Astrocyte of the cerebellum (primary cell): ENCODE results near the gene RNF26.

Experiments
- DNase-seq: peaks from one replicate; pipeline ENCODE4 v3.0.0-alpha.2; 2011; ENCODE audit warnings: low read depth
- H3K4me3 ChIP-seq: 2 replicates; pipeline ENCODE4 v1.5.1; 2011; ENCODE audit warnings: mild to moderate bottlenecking, low read depth, low read length, moderate library complexity
- in situ Hi-C: cut with HindIII; loops from 2 replicates; pipeline ENCODE4 v1.10.0; 2017; ENCODE audit warnings: low sequenced_read_pairs
- TF ChIP-seq, protein P1 (sequence below): IDR thresholded peaks from 2 replicates; pipeline ENCODE4 v1.5.1; 2012; ENCODE audit warnings: low read length, low read depth, moderate library complexity, mild to moderate bottlenecking; ENCODE audit errors: missing control alignments

Gene RNF26

GRCh38 chr11:119314726-119315125 is 19.6 kb upstream of the RNF26 start:
- TF ChIP-seq, protein P1, sequence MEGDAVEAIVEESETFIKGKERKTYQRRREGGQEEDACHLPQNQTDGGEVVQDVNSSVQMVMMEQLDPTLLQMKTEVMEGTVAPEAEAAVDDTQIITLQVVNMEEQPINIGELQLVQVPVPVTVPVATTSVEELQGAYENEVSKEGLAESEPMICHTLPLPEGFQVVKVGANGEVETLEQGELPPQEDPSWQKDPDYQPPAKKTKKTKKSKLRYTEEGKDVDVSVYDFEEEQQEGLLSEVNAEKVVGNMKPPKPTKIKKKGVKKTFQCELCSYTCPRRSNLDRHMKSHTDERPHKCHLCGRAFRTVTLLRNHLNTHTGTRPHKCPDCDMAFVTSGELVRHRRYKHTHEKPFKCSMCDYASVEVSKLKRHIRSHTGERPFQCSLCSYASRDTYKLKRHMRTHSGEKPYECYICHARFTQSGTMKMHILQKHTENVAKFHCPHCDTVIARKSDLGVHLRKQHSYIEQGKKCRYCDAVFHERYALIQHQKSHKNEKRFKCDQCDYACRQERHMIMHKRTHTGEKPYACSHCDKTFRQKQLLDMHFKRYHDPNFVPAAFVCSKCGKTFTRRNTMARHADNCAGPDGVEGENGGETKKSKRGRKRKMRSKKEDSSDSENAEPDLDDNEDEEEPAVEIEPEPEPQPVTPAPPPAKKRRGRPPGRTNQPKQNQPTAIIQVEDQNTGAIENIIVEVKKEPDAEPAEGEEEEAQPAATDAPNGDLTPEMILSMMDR, result no peak
- no peak for DNase-seq
- H3K4me3 ChIP-seq, result no peak overlapping the region
- in situ Hi-C loops, result no loop called here

DNA sequence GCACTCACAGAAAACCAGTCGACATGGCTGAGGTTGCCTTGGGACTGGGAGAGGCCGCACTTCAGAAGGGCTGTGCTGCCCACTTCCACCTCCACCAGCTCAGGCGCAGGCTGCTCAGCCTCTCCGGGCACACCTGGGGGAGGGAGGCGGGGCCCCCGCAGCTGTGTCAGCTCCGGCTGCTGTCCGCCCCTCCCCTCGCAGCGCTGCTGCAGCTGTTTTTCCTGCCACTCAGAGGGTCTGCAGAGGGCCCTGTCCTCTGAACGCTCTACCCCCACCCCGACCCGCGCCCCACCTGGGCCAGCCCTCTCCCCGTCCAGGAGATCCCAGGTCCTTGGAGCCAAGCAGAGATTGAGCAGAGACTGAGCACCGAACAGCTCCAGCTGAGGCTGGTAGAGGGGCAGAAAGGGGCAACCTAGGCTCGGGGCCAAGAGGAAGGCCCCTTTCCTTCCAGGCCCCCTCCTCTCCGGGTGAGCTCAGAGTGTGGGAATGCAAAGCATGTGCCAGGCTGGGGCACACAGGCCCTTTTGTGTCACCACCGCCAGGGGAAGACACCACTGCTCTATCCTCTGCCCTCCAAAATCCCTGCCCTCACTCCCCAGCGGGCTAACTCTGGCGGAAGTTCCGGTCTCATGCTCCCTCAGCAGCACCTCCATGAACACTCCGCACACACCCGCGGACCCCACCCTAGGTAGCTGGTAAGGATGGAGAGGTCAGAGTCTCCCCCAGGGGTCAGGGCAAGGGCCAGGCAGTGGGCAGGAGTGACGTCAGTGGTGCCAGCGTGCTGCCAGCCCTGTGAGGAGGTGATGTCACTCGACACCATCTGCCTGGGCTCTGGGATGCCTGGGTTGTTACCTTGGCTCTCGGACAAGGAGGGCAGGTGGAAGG is 19.0 kb upstream of the RNF26 start:
- in situ Hi-C loops, result no loop called here
- TF ChIP-seq, protein P1, result no peak
- peak overlapping the region; percentile 56 for H3K4me3 ChIP-seq
- no peak for DNase-seq

DNA sequence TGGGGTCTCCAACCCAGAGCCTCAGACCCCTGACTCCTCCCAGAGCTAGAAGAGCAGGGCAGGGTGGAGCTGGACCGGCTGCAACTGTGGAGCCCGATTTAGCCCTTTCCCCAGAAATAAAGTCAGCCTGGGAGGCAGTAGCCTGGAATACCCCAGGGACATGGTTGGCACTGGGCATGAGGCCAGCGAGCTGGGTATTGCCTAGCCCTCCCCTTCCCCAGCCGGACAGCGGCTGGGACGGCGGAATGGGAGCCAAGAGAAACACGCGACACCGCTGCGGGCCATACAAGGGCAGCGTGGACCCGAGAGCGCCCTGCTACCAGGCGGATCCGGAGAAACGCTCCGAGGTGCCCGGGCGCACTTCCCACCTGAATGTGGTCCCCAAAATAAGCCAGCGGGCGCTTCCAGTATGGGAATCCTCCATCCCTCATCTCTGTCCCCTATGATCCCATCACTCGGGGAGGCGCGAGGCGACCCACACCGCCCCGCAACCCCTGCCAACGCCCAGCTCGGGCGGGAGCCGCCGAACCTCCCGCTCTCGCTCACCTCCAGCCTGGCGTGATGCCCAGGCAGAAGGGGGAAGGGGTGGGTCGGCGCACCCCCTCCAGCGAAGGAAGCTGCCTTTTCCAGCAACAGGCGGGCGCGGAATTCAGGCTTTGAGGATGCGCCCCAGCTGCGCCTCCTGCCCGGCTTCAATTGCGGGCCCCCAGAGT is 18.2 kb upstream of the RNF26 start:
- DNase-seq, result no peak
- peak overlapping the region; percentile 56 for H3K4me3 ChIP-seq
- TF ChIP-seq, protein P1, result no peak
- in situ Hi-C loops, result no loop called here

- TF ChIP-seq, protein P1, result no peak
- in situ Hi-C loops, result no loop called here
- no peak for DNase-seq
- H3K4me3 ChIP-seq, result peak within 1 kb of the TSS; percentile 56
Observed at GRCh38 chr11:119316729-119317591, 17.4 kb upstream of the RNF26 start, which contains the start of gene MCAM. Gene MCAM, minus strand, starts transcription at chr11:119317130. Its CDS starts 29 bp downstream, at chr11:119317101.

- DNase-seq, result no peak
- peak overlapping the region; percentile 56 for H3K4me3 ChIP-seq
- in situ Hi-C loops, result no loop called here
- TF ChIP-seq, protein P1, result no peak
Observed at GRCh38 chr11:119317592-119318239, 16.6 kb upstream of the RNF26 start.
